ENCODE results near the gene CPXM2. TPM values are rescaled to one million over a fixed set of nuclear protein-coding genes. Genes with fewer than 3 reads are reported as not detected.

Gene CPXM2
- polyA plus RNA-seq, 1 donor (not counting 4 experiments of a cell fraction or from before 2014, with no cell fraction given) = 0.03 TPM

GRCh38 chr10:123720536-123720935 lies 171.1 kb downstream of the CPXM2 start:
- FAIRE-seq (no peak), DNase-seq (ENCODE audit: low read depth, low spot score) (no peak)
- H3K79me2 ChIP-seq (ENCODE audit: control insufficient read depth, insufficient read depth, low read length) = no peaks in the 10 kb centered on the region
- no peaks in the 10 kb centered on the region for H3K27me3 ChIP-seq (ENCODE audit: control insufficient read depth, extremely low read depth, insufficient read depth, low read length)
- no peaks in the 10 kb centered on the region for H4K20me1 ChIP-seq (ENCODE audit: control insufficient read depth, extremely low read depth, insufficient read depth, low read length)
- H3K27ac ChIP-seq (ENCODE audit: control insufficient read depth, insufficient read depth, low read length) = no peak overlapping the region
- H3K4me1 ChIP-seq (ENCODE audit: control insufficient read depth, extremely low read depth, insufficient read depth, low read length) = no peaks in the 10 kb centered on the region
- no peaks in the 10 kb centered on the region for H3K36me3 ChIP-seq (ENCODE audit: control insufficient read depth in 2 of 2, extremely low read depth in 1 of 2, insufficient read depth in 2 of 2, low read length in 2 of 2)
- H3K4me3 ChIP-seq (ENCODE audit: control insufficient read depth in 2 of 3, extremely low read depth in 1 of 3, insufficient read depth in 2 of 3, low read depth in 1 of 3, low read length in 3 of 3) = no peak overlapping the region
- H3K9ac ChIP-seq (ENCODE audit: control insufficient read depth, extremely low read depth, insufficient read depth, low read length) = no peak overlapping the region
- TF ChIP-seq EZH2 (IDR thresholded peaks at IDR 0.05; ENCODE audit: low read length) (no peak), CTCF (optimal IDR thresholded peaks at IDR 0.05 in 1 of 3, IDR thresholded peaks at IDR 0.05 in 1 of 3, conservative IDR thresholded peaks at IDR 0.05 in 1 of 3; ENCODE audit: extremely low read depth in 1 of 3, insufficient read depth in 2 of 3, low read length in 3 of 3) (no peak)
- dilution Hi-C loops (cut with MboI; ENCODE audit: extremely low pct_ligation_motif_present, low sequenced_read_pairs) = no loop called here
- H3K4me2 ChIP-seq (ENCODE audit: control insufficient read depth, extremely low read depth, insufficient read depth, low read depth, low read length) = no peak overlapping the region
- H2AFZ ChIP-seq (ENCODE audit: control insufficient read depth, low read length) = no peak overlapping the region
- no peaks in the 10 kb centered on the region for H3K9me3 ChIP-seq (ENCODE audit: control insufficient read depth, low read depth, low read length)
- no peaks in the 10 kb centered on the region for H3K9me1 ChIP-seq (ENCODE audit: control insufficient read depth, extremely low read depth, insufficient read depth, low read length)

GRCh38 chr10:123718544-123719060 lies 173.0 kb downstream of the CPXM2 start:
- dilution Hi-C loops (cut with MboI; ENCODE audit: extremely low pct_ligation_motif_present, low sequenced_read_pairs) = no loop called here
- H4K20me1 ChIP-seq (ENCODE audit: control insufficient read depth, extremely low read depth, insufficient read depth, low read length) = no peaks in the 10 kb centered on the region
- no peaks in the 10 kb centered on the region for H3K9me3 ChIP-seq (ENCODE audit: control insufficient read depth, low read depth, low read length)
- H3K9ac ChIP-seq (ENCODE audit: control insufficient read depth, extremely low read depth, insufficient read depth, low read length) = no peak overlapping the region
- H3K79me2 ChIP-seq (ENCODE audit: control insufficient read depth, insufficient read depth, low read length) = no peaks in the 10 kb centered on the region
- no peaks in the 10 kb centered on the region for H3K27me3 ChIP-seq (ENCODE audit: control insufficient read depth, extremely low read depth, insufficient read depth, low read length)
- FAIRE-seq (no peak), DNase-seq (ENCODE audit: low read depth, low spot score) (no peak)
- H2AFZ ChIP-seq (ENCODE audit: control insufficient read depth, low read length) = no peak overlapping the region
- no peak overlapping the region for H3K27ac ChIP-seq (ENCODE audit: control insufficient read depth, insufficient read depth, low read length)
- H3K36me3 ChIP-seq (ENCODE audit: control insufficient read depth in 2 of 2, extremely low read depth in 1 of 2, insufficient read depth in 2 of 2, low read length in 2 of 2) = no peaks in the 10 kb centered on the region
- H3K4me2 ChIP-seq (ENCODE audit: control insufficient read depth, extremely low read depth, insufficient read depth, low read depth, low read length) = no peak overlapping the region
- H3K9me1 ChIP-seq (ENCODE audit: control insufficient read depth, extremely low read depth, insufficient read depth, low read length) = no peaks in the 10 kb centered on the region
- no peaks in the 10 kb centered on the region for H3K4me1 ChIP-seq (ENCODE audit: control insufficient read depth, extremely low read depth, insufficient read depth, low read length)
- TF ChIP-seq CTCF (optimal IDR thresholded peaks at IDR 0.05 in 1 of 3, IDR thresholded peaks at IDR 0.05 in 1 of 3, conservative IDR thresholded peaks at IDR 0.05 in 1 of 3; ENCODE audit: extremely low read depth in 1 of 3, insufficient read depth in 2 of 3, low read length in 3 of 3) = no peak
- H3K4me3 ChIP-seq (ENCODE audit: control insufficient read depth in 2 of 3, extremely low read depth in 1 of 3, insufficient read depth in 2 of 3, low read depth in 1 of 3, low read length in 3 of 3) = no peak overlapping the region
